ENCODE results near the gene SHROOM3.

- TF ChIP-seq SUZ12 (IDR thresholded peaks at IDR 0.05; ENCODE audit: extremely low read depth, insufficient read depth, insufficient read length) (no peak), ZNF274 (IDR thresholded peaks at IDR 0.05; ENCODE audit: low read depth, low read length) (no peak), YY1 (IDR thresholded peaks at IDR 0.05; ENCODE audit: insufficient read depth, insufficient read length) (no peak)
Observed at GRCh38 chr4:76757418-76757939, 322.4 kb downstream of the SHROOM3 start.

Data from NT2/D1 (cell line).